Measurements from ENCODE around the gene SS18L1.
"Not testable (repeated sequence)": the region's sequence is repeated elsewhere in the genome, so short reads cannot be mapped to it uniquely, and the experiment has no call there.

SS18L1 gene, protein sequence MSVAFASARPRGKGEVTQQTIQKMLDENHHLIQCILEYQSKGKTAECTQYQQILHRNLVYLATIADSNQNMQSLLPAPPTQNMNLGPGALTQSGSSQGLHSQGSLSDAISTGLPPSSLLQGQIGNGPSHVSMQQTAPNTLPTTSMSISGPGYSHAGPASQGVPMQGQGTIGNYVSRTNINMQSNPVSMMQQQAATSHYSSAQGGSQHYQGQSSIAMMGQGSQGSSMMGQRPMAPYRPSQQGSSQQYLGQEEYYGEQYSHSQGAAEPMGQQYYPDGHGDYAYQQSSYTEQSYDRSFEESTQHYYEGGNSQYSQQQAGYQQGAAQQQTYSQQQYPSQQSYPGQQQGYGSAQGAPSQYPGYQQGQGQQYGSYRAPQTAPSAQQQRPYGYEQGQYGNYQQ

DNA sequence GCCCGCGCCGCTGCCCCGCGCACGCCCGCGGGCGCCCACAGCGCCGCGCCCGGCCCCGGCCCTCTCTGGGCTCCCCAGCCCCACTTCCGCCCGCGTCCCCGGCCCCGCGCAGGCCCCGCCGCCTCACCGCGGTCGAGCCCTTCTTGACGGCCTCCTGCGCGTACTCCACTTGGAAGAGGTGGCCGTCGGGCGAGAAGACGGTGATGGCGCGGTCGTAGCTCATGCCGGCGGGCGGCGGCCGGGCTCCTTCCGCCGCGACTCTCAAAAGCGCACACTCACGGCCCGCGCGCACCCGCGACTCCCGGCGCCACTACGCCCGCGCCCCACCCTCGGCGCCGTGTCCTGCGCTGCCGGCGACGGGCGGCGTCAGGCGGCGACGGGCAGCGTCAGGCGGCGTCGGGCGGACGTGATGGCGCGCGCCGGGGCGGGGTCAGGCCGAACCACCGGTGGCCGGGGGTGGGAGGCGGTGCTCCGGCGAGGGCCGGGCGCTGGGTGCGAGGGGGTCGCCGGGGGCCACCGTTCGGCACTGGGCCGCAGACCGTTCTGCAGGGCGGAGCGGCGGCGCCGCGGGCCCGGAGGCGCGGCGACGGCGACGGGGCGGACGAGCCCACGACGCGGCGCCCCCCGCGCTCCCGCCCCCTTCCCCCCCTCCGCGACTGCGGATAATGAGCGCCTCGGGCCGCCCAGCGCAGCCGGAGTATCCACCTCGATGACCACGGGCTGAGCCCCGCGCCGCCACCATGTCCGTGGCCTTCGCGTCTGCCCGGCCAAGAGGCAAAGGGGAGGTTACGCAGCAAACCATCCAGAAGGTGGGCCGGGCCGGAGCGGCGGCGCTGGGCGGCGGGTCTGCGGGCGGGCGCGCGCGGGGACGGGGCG is at the start of gene SS18L1, which contains the start of gene PSMA7:
SS18L1 (plus strand) TSS at position 689 of the 876 bp plus-strand sequence; CDS start at position 741, 52 bp downstream.
PSMA7 (minus strand) TSS at position 314 of the 876 bp plus-strand sequence; CDS start at position 223, 91 bp downstream.
- DNase-seq (ENCODE audit: low spot score) = peak; percentile 92

DNA sequence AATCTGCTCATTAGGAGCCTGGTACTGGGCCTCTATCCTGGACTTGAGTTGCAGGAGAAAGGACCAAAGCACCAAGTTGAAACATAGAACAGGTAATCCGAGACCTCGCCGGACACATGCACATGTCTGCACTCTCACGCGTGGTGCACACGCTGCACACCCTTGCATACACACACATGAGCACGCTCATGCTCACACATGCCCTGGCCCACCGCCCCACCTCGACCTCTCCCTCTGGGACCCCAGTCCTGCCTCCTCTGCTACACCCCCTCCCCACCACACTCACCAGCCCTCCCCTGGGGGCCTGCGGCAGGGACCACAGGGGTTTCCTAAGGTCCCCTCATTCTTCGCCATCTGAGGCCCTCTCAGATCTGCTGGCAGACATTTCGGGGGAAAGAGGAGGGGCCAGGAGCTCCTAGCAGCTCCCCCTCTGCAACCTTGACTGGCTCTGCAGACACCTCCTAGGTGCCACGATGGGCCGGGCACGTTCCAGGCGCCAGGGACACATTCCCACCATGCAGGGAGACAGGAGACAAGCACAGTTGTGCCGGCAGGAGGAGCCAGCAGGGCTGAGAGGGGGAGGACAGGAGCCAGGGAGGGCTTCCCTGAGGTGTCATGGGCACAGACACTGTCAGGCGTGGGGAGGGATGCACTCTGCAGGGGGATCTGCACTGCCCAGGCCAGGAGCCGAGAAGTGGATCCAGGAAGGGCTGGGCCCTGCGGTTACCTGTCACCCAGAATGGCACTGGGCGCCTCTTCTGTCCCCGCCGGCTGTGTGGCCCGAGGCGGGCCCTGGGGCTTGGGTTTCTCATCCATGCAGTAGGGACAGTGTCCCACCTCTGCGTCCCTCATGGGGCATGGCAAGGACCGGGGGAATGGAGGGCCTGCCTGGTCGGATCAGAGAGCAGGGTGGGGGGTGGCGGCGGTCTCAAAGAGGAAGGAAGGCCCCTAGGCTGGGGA is 46.9 kb upstream of the SS18L1 start:
- no peak for DNase-seq (ENCODE audit: low spot score)

DNA sequence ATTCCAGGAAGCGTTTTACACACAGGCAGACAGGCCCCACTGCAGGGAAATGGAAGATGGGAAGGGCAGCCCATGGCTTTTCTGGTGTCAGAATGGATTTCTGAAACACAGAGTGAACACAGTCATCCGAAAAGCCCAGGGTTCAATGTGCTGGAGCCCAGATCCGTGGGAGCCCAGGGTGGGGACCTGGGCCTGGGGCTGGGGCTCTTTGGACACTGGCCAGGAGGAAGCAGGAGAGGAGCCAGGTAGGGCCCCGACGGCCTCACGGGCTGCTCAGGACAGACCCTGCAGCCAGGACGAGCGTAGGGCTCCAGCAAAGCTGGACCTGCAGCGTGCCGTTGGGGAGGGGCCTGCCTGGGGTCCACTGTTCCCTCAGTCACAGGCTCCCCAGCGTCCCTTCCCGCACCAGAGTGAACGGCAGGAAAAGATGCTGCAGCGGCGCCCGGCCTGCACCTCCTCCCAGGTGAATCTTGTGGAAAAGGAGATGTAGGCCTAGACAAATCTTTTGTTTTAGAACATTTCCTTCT is 45.6 kb upstream of the SS18L1 start:
- no peak for DNase-seq (ENCODE audit: low spot score)

DNA sequence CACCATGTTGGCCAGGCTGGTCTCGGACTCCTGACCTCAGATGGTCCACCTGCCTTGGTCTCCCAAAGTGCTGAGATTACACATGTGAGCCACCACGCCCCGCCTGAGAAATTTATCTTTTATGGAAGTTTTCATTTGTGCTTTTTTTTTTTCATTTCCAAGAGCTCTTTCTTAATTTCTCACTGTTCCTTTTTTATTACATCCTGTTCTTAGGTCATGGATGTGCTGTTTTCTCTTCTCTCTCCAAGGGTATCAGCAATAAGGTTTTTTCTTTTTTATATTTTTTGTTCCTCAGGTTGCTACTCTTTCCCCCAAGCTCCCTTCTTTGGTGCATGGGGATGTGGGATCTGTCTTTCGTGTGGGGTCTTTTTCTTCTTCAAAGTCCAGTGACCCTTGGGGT is 42.5 kb upstream of the SS18L1 start:
- DNase-seq (ENCODE audit: low spot score) = no peak

DNA sequence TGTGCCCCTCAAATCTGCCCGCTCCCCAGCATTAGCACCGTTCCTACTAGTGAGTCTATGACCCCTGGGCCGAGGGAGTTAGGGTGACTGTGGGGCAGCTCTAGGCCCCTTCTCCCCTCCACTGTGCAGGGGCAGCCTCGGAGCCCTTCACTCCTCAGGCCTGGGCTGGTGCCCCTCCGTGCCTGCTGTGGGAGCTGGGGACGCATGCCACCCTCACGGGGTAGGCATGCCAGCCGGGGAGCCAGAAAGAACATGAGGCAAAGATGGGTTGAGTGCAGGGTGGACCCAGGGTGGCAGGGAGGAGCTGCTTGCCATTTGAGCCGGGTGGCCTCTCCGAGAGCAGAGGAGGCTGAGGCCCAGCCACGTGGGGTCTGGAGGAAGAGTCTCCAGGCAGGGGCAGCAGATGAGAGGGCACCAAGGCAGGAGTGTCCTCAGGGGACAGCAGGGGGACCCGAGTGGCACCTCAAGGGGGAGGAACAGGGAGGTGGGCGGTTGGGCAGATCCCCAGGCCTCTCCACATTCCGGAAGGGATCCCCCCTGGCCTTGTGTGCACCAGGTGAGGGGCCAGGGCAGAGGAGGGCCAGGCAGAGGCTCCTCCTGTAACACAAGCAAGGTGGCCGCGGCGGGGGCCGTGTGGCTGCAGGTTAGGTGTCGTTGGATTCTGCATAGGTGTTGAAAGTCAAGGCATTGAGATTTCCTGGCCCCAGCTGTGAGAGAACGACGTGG is 39.9 kb upstream of the SS18L1 start:
- no peak for DNase-seq (ENCODE audit: low spot score)

DNA sequence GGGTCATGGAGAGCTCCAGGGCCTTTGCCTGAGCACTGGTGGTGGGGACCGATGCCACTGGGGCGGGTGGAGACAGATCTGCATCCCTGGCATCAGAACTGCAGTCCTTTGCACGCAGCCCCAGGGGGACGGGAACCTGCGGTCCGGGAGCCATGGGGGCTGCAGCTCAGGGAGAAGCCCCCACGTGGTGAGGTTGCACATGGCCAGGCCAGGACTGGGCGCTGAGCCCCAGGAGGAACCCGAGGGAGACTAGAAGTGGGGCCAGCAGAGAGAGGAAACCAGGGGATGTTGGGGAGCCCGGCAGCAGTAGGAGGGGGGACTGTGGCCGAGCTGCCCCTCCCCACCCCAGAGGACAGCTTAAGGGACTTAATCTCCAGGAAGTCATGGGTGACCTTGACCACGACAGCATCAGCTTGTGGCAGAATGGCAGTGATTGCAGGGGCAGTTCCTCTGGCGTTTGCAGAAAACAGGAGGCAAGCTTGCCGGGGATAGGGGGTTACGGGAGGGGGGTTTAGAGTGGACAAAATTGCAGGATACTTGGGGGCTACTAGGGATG is 39.3 kb upstream of the SS18L1 start:
- DNase-seq (ENCODE audit: low spot score) = no peak

DNA sequence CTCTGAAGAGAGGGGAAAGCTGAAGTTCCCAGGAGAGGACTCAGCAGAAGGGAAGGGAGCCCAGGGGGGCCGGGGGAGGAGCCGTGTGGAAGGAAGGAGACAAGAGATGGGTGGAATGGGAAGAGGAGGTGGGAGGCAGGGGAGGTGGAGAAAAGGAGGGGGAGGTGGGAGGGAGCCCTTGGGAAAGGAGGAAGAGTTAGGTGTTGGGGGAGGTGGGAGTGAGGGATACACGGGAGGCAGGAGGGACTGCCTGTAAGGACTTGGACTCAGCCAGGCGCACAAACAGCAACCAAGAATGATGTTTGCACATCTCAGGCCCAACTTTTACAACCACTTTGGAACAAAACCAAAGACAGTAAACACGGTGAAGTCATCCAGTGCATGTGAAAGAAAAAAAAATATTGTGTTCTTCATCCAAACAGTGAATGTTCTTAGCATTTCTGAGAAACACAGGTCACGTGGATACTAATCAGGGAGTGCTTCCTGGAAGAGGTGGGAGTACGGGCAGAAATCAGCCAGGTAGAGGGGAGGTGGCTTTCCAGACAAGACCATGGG is 38.7 kb upstream of the SS18L1 start:
- DNase-seq (ENCODE audit: low spot score) = no peak

DNA sequence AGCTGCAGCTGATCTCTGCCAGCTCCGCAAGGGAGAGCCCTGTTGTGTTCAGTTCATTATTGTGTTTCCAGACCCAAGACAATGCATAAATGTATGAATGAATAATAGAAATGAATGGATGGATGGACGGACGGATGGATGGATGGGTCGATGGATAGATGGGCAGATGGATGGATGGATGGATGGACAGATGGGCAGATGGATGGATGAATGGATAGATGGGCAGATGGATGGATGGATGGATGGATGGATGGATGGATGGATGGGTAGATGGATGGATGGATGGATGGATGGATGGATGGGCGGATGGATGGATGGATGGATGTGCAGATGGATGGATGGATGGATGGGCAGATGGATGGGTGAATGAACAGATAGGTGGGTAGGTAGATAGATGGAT is 38.0 kb upstream of the SS18L1 start:
- no peak for DNase-seq (ENCODE audit: low spot score)

DNA sequence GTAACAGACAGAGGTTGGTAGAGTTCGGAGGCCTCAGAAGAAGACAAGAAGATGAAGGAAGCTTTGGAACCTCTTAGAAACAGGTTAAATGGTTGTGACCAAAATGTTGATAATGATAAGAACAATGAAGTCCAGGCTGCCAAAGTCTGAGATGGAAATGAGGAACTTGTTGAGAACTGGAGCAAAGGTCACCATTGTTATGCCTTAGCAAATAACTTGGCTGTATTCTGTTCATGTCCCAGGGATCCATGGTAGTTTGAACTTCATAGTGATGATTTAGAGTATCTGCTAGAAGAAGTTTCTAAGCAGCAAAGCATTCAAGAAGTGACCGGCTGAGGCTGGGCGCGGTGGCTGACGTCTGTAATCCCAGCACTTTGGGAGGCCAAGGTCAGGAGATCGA is 32.4 kb upstream of the SS18L1 start:
- DNase-seq (ENCODE audit: low spot score) = no peak

DNA sequence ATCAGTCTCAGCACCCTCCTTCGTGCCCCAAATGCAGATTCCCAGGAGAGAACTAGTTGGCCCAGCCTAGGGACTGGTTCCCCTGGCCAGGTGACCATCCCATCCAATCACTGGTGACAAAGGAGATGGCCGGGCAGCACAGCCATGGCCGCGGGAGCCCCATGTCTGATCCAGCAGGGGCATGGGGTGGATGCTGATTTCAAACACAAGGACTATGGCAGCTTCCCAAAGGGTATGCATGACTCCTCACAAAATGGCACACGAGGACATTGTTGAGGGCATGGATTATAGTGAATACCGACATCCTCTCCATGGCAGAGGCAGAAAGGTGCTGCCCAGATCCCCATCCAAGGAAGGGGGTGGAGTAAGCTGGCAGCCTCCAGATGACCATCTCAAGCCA is 31.2 kb upstream of the SS18L1 start:
- DNase-seq (ENCODE audit: low spot score) = no peak

DNA sequence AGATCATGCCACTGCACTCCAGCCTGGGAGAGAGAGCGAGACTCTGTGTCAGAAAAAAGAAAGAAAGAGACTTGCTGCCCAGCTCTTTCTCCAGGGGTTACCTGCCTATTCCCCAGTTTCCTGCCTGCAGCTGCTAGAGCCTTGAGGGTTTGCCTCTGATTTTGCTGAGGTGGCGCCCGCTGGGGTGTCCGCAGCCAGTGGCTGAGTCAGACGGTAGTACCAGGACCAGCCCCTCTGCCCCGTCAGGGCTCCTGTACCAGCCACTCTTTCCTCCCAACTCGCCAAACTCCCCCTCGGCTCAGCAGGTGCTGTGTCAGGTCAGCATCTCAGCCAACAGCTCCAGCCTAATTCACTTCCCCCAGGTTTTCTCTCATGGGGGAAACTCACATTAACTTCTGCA is 28.7 kb upstream of the SS18L1 start:
- DNase-seq (ENCODE audit: low spot score) = no peak

DNA sequence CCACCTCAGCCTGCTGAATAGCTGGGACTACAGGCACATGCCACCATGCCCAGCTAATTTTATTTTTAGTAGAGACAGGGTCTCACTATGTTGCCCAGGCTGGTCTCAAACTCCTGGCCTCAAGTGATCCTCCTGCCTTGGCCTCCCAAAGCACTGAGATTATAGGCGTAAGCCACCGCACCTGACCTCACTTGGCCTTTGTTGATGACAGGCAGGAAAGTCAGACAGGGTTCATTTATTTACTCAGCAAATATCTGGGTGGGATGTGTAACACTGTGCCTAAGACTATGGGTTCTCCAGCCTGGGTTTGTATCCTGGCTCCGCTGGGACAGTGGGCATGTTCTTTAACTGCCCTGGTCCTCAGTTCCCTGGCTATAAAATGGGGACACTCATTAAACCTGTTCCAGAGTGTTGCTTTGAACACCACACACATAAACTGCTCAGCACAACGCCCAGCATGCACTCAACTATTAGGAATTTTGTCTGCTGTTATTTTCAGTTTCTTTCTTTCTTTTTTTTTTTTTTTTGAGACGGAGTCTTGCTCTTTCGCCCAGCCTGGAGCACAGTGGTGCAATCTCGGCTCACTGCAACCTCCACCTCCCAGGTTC is 27.7 kb upstream of the SS18L1 start:
- DNase-seq (ENCODE audit: low spot score) = not testable (repeated sequence)

DNA sequence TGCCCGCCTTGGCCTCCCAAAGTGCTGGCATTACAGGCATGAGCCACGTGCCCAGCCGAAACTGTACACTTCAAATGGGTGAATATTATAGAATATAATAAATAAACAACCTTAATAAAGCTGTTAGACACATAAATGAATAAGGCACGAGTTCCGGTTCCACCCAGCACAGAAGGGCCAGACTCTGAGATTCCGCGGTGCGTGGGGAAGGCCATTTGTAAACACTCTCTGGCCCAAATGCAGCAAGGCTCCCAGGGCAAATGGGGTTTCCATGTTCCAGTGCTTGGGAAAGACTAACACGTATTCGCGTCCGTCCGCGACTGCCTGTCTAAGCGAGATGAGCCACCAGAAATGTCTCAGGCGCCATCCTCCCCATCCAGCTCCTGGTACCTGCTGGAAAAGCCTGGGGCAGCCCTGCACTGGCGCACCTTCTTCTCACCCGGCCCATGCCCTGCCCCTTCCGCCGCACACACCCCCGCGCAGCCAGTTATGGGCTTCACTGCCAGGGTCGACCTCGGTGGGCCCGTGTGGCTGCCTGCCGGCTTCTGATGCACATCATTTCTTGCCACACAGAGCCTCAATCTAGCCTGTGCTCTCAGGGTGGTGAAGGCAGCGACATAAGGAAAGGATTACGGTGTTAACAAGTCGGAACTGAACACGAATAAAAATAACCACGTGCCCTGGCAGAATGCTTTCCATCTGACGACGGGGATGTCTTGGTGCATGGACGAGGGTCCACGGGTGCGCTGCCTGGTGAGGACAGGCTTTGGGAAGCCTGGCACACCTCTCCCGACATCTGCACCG is 26.8 kb upstream of the SS18L1 start:
- DNase-seq (ENCODE audit: low spot score) = no peak

DNA sequence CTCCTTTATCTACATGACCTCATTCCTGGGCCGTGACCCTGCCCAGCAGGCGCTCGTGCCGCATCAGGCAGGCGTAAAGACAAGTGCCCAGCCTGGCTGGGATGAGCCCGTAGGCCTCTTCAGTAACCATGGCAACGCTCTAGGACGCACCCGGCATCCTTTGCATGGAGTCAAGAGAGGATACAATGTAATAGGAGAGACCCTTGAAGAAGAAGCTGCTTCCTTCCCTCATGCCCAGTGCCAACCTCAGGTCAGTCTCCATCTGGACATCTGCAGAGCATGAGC is 26.3 kb upstream of the SS18L1 start:
- DNase-seq (ENCODE audit: low spot score) = no peak

DNA sequence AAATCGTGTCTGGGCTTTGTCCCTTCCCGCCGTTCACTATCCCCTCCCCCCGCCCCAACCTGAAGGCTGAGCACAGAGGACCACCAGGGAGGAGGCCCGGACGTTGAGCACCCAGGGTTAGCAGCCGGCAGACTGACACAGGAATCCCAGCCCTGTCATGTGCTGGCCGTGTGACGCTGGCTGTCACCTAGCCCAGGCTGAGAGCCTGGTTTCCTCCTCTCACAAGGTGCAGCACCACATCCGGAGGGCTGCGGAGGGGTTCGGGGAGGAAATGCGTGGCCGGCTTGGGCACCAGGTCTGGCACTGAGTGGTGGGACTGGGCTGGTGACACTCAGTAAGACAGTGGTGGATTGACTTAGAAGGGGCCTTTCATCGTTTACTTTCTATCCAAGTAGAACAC is 25.9 kb upstream of the SS18L1 start:
- no peak for DNase-seq (ENCODE audit: low spot score)

DNA sequence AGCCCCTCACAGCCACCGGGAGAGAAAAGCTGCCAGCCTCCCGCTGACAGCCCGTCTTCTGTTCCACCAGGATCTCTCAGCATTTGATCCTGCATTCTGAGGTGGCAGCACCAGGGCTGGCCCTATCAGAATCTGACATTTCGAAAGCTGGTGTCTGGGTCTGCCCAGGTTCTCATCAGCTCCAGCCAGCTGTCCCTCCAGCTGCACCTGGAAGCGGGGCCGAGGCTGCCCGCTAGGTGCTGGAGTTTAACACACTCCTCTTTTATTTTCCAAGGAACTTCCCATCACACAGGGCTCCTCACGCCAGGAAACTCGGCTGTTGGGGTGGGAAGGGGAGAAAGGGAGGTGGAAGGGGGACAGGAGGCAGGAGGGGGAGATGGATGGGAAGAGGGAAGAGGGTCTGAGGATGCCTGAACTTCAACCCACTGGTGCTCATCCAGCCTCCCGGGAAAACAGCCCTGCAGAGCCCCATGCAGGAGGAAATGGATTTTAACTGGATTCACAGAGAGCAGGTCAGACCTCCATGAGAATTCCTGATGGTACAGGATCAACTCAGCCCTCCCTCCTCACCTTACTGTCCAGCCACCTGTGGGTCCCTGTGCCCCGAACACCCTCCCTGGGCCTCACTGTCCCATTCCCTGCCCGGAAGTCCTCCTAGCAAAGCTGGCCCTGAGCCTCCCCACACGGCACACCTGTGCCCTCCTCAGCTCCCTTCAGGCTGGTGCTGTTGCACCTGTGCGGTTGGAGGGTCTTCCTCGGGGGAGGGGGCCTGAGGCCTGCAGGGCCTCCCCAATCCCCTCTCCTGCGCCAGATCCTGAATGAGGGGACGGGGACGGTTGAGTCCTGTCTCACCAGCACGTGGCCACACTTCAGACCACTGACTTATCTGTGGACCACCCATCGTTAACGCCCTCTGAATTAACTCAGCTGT is 25.2 kb upstream of the SS18L1 start:
- no peak for DNase-seq (ENCODE audit: low spot score)

DNA sequence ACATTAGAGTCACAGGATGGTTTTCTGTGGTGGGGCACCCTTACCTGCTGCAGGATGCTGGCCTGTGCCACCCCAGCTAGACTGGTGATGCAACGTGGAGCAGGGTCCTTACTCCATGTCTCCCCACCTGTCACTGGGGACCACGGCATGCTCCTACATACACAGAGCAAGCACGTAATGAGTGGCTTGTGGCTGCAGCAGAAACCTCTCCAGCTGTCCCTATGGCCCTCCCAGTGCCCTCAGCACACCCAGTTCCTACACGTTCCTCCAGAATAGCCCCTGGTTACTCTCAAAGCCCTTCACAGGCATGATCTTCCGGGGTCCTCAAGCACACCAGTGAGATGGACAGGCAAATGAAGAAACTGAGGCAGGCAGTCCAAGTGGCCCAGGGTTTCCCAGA is 24.5 kb upstream of the SS18L1 start:
- DNase-seq (ENCODE audit: low spot score) = no peak
